Activated CD8-positive, alpha-beta memory T cell treated with anti-CD3 and anti-CD28 coated beads for 1 hour (primary cell): ENCODE results near the gene HS3ST3B1.

Experiments used
- DNase-seq, 2 donors: peaks; one replicate each; pipeline ENCODE4 v3.0.0-alpha.2; 2020; ENCODE audit warnings: low read depth in 1 of 2; ENCODE audit errors: extremely low read depth in 1 of 2

Gene HS3ST3B1

GRCh38 chr17:14320098-14320497 is 19.2 kb downstream of the HS3ST3B1 start:
- no peak for DNase-seq

GRCh38 chr17:14320734-14321475 is 20.0 kb downstream of the HS3ST3B1 start:
- no peak for DNase-seq

GRCh38 chr17:14321476-14321949 is 20.6 kb downstream of the HS3ST3B1 start:
- no peak for DNase-seq

- DNase-seq = no peak
These were observed 21.3 kb downstream of the HS3ST3B1 start for GRCh38 chr17:14321980-14322776.

- DNase-seq = no peak
These were observed 22.7 kb downstream of the HS3ST3B1 start for GRCh38 chr17:14323522-14323981.

- no peak for DNase-seq
These were observed 24.8 kb downstream of the HS3ST3B1 start for GRCh38 chr17:14325618-14326167.

- DNase-seq = no peak
These were observed 29.1 kb downstream of the HS3ST3B1 start for GRCh38 chr17:14329900-14330491.

GRCh38 chr17:14330492-14330962 is 29.6 kb downstream of the HS3ST3B1 start:
- DNase-seq = no peak

- no peak for DNase-seq
These were observed 30.5 kb downstream of the HS3ST3B1 start for GRCh38 chr17:14331225-14331981.

GRCh38 chr17:14331982-14332298 is 31.1 kb downstream of the HS3ST3B1 start:
- no peak for DNase-seq

- DNase-seq = no peak
These were observed 31.4 kb downstream of the HS3ST3B1 start for GRCh38 chr17:14332331-14332730.

GRCh38 chr17:14333506-14333905 is 32.6 kb downstream of the HS3ST3B1 start:
- no peak for DNase-seq

GRCh38 chr17:14334276-14334840 is 33.5 kb downstream of the HS3ST3B1 start:
- DNase-seq = no peak

GRCh38 chr17:14334919-14335318 is 34.0 kb downstream of the HS3ST3B1 start:
- no peak for DNase-seq

GRCh38 chr17:14336418-14336817 is 35.5 kb downstream of the HS3ST3B1 start:
- DNase-seq = no peak

- DNase-seq = no peak
These were observed 36.8 kb downstream of the HS3ST3B1 start for GRCh38 chr17:14337596-14338079.

GRCh38 chr17:14340857-14341754 is 40.2 kb downstream of the HS3ST3B1 start:
- no peak for DNase-seq

GRCh38 chr17:14341866-14342265 is 41.0 kb downstream of the HS3ST3B1 start:
- DNase-seq = no peak

- no peak for DNase-seq
These were observed 45.9 kb downstream of the HS3ST3B1 start for GRCh38 chr17:14346801-14347200.
